Common myeloid progenitor, CD34-positive (primary cell): ENCODE results near the gene SELE.

Source experiments
- CTCF ChIA-PET: fragments of 350-600 bp; sonication (Branson Sonifier 250); formaldehyde crosslinking; loops from one replicate; lab custom pipeline; 2021; ENCODE audit warnings: antibody characterized with exemption; lab: Charles Lee
- POLR2A ChIA-PET: fragments of 350-600 bp; sonication (Branson Sonifier 250); formaldehyde crosslinking; loops from one replicate; lab custom pipeline; 2021; ENCODE audit warnings: antibody characterized with exemption; lab: Charles Lee
- DNase-seq, 3 donors: peaks; one replicate each; pipeline versions ENCODE4 v3.0.0 to v3.0.0-alpha.2; 2013
- H3K27ac ChIP-seq, 2 experiments: 1 replicate in 1 of 2; 2 replicates in 1 of 2; pipeline ENCODE4 v1.7.0; 2013; ENCODE audit warnings: inconsistent platforms in 2 of 2, low read length in 2 of 2, mild to moderate bottlenecking in 2 of 2, low read depth in 1 of 2, moderate library complexity in 1 of 2; ENCODE audit not compliant: severe bottlenecking in 2 of 2, insufficient read depth in 1 of 2, poor library complexity in 1 of 2
- H3K27me3 ChIP-seq, 5 experiments: replicated peaks in 2 of 5; 1 replicate in 3 of 5; 2 replicates in 2 of 5; pipeline versions ENCODE4 v1.6.1 to v1.7.0; 2013; ENCODE audit warnings: low read length in 4 of 5, mild to moderate bottlenecking in 2 of 5, moderate library complexity in 2 of 5, inconsistent platforms in 1 of 5; ENCODE audit not compliant: insufficient read depth in 5 of 5, control insufficient read depth in 4 of 5
- H3K36me3 ChIP-seq, 4 experiments: 1 replicate in 2 of 4; 2 replicates in 2 of 4; pipeline versions ENCODE4 v1.6.1 to v1.7.0; 2013; ENCODE audit warnings: low read length in 3 of 4, control low read depth in 1 of 4, mild to moderate bottlenecking in 1 of 4; ENCODE audit not compliant: control insufficient read depth in 4 of 4, insufficient read depth in 4 of 4
- H3K4me1 ChIP-seq, 4 experiments: 1 replicate in 3 of 4; 2 replicates in 1 of 4; pipeline versions ENCODE4 v1.6.1 to v1.7.1; 2013; ENCODE audit warnings: low read length in 3 of 4, mild to moderate bottlenecking in 3 of 4, control low read depth in 1 of 4, inconsistent platforms in 1 of 4, moderate library complexity in 1 of 4; ENCODE audit not compliant: control insufficient read depth in 4 of 4, insufficient read depth in 4 of 4; ENCODE audit errors: control extremely low read depth in 1 of 4
- H3K4me3 ChIP-seq, 7 experiments: 1 replicate in 4 of 7; 2 replicates in 3 of 7; pipeline versions ENCODE4 v1.5.1 to v1.7.0; 2013; ENCODE audit warnings: mild to moderate bottlenecking in 7 of 7, low read length in 6 of 7, moderate library complexity in 6 of 7, inconsistent platforms in 2 of 7, low read depth in 2 of 7, control low read depth in 1 of 7; ENCODE audit not compliant: insufficient read depth in 4 of 7, control insufficient read depth in 1 of 7; ENCODE audit errors: extremely low read depth in 1 of 7
- H3K9me3 ChIP-seq, 5 experiments: 1 replicate in 4 of 5; 2 replicates in 1 of 5; pipeline versions ENCODE4 v1.6.1 to v1.7.1; 2013; ENCODE audit warnings: low read length in 4 of 5, mild to moderate bottlenecking in 2 of 5, inconsistent platforms in 1 of 5, low read depth in 1 of 5, moderate library complexity in 1 of 5; ENCODE audit not compliant: control insufficient read depth in 4 of 5, insufficient read depth in 2 of 5; ENCODE audit errors: control extremely low read depth in 1 of 5
- WGBS: methylation state at CpG from one replicate; pipeline ENCODE4 v1.1.5; 2013; ENCODE audit not compliant: insufficient coverage; 5-methylcytosine and 5-hydroxymethylcytosine counted together

SELE gene

DNA sequence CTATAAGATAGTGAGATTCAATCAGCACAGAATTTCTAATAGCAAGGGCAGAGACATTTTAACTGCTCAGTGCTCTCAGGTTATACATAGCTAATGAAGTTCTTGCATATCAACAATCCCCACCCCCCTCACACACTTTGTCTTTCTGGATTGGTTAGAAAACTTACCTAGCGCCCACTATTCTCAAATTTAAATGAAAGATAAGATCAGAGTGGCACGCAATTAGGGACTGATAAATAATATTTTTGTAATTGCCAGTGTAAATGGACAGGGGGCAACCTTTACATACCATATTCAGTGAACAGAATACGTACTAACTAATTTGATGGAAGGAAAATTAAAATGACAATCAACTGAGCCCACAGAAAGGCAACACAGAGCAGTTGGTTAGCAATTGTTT lies 34.2 kb downstream of the SELE start:
- peak in 1 of 3 donors; percentile 34 for DNase-seq
- WGBS, result no CpG with 5 or more reads among the region's 3 CpGs
- Histone ChIP-seq H3K4me1 (peaks cover 58 to 98% (median 81%) of the 10 kb centered on the region in 4 experiments), H3K27me3 (no peaks in the 10 kb centered on the region), H3K4me3 (peak overlapping the region in 1 of 7 experiments; percentile 46), H3K36me3 (peaks cover 15 to 49% (median 35%) of the 10 kb centered on the region in 4 experiments), H3K9me3 (no peaks in the 10 kb centered on the region), H3K27ac (peak overlapping the region; percentile 74 to 77)
- ChIA-PET CTCF (interaction anchor here (1.4 to 2.4 kb wide), 4 partner anchors 13 to 109 kb away, joined by 4 to 9 read pairs (median 8); no protein-coding TSS in a partner anchor), POLR2A (no interaction called here)

DNA sequence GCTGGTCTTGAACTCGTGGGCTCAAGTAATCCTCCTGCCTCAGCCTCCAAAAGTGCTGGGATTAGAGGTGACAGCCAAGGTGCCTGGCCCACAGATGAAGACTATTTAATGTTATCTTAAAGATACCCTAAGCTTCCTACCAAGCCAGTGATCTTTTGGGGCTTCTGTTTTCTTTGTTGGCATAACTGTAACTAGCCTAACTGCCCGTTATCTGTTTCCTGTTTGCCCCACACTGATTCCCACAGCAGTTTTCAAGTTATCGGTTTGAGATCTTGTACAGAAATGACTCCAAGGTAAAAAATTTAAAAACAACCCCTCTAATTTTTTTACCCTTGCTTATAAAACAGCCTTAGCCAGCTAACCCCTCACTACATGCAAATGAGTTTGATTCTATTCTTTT lies 34.9 kb downstream of the SELE start:
- CTCF ChIA-PET, result interaction anchor here (0.9 to 2.4 kb wide), 4 partner anchors 10 to 110 kb away, joined by 4 to 9 read pairs (median 8); no protein-coding TSS in a partner anchor
- POLR2A ChIA-PET, result no interaction called here
- peak; percentile 50 to 90 (median 81) for DNase-seq
- Histone ChIP-seq H3K4me3 (peak overlapping the region in 2 of 7 experiments; percentile 34 to 46), H3K27me3 (no peaks in the 10 kb centered on the region), H3K4me1 (peaks cover 57 to 98% (median 86%) of the 10 kb centered on the region in 4 experiments), H3K9me3 (no peaks in the 10 kb centered on the region), H3K36me3 (peaks cover 8 to 43% (median 31%) of the 10 kb centered on the region in 4 experiments), H3K27ac (peak overlapping the region; percentile 74 to 77)
- 0% methylated on average over 3 of the region's 3 CpGs for WGBS

DNA sequence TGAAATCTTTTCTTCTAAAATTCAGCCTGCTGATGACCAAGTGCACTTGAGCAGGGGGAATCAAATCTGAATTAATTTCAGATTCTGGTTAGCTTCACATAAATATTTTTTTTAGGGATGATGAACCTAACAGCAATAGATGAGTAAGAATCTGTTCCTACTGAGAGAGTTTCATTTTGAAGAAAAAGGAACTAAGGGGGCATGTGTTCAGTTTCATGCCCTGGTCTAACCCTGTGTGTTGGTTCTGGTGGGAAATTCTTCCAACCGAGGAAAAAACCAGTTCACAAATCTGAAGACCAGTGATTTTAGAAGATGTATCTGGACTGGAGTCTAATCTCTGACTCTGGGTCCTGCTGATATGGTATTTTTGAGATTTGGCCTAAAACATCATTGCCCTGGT lies 36.1 kb downstream of the SELE start:
- H3K4me1 ChIP-seq, result peaks cover 66 to 98% (median 92%) of the 10 kb centered on the region in 4 experiments
- POLR2A ChIA-PET, result no interaction called here

DNA sequence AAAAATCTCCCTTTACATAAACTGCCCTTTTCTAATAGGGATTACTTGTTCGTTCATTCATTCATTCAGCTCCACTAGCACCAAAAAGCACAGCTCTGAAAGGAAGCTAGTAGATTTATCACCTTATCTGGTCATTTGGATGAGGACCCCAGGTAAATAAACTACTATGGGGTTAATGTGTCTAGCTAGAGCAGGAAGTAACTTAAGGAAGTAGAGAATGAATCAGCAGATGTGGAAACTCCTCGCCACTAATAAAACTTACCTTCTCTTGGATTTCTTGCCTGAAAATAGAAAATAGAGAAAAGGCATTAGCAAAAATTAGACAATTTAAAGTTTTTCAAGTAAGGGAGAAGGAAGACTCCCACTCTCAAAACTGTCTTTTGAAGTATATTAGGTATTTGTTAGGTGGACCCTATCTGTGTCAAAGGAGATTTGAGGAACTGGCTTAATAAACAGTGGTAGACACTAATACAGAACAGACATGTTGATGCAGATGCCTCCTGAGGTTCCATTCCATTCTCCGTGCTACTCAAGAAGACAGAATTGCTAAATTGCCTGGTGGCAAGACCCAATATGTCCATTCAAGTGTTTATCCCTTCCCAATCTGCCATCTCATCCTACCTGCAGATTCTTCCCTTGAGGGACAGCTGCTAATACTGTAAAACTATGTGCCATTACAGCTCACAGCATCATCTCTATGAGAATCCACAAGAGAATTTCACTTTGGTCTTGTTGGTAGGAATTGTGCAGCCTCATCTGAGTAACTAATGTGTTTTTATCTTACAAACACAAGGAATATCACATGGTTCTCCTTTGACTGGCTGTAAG lies 37.4 kb downstream of the SELE start:
- H3K9me3 ChIP-seq, result no peaks in the 10 kb centered on the region
- CTCF ChIA-PET, result interaction anchor here (1.0 to 9.8 kb wide), 7 partner anchors 11 to 104 kb away, joined by 3 to 65 read pairs (median 5); no protein-coding TSS in a partner anchor
- DNase-seq, result peak in 1 of 3 donors; percentile 67
- H3K27ac ChIP-seq, result peak overlapping the region; percentile 5 to 77
- whole genome bisulfite sequencing, result 78% methylated on average over 1 of the region's 3 CpGs
- POLR2A ChIA-PET, result no interaction called here
- H3K4me1 ChIP-seq, result peaks cover 62 to 98% (median 90%) of the 10 kb centered on the region in 4 experiments
- H3K36me3 ChIP-seq, result peaks cover 8 to 23% (median 16%) of the 10 kb centered on the region in 4 experiments
- no peaks in the 10 kb centered on the region for H3K27me3 ChIP-seq
- H3K4me3 ChIP-seq, result peak overlapping the region in 4 of 7 experiments; percentile 15 to 37 (median 25)

More for the DNA sequence above, 36.1 kb downstream of the SELE start:
- Histone ChIP-seq H3K27ac (peak overlapping the region; percentile 36 to 77), H3K4me3 (no peak overlapping the region), H3K27me3 (no peaks in the 10 kb centered on the region), H3K9me3 (no peaks in the 10 kb centered on the region), H3K36me3 (peaks cover 8 to 31% (median 22%) of the 10 kb centered on the region in 4 experiments)
- CTCF ChIA-PET, result interaction anchor here (1.0 to 9.8 kb wide), 5 partner anchors 10 to 96 kb away, joined by 3 to 65 read pairs (median 12); no protein-coding TSS in a partner anchor
- WGBS, result 0% methylated on average over 1 of the region's 1 CpG
- DNase-seq, result peak in 2 of 3 donors; percentile 38 to 60

DNA sequence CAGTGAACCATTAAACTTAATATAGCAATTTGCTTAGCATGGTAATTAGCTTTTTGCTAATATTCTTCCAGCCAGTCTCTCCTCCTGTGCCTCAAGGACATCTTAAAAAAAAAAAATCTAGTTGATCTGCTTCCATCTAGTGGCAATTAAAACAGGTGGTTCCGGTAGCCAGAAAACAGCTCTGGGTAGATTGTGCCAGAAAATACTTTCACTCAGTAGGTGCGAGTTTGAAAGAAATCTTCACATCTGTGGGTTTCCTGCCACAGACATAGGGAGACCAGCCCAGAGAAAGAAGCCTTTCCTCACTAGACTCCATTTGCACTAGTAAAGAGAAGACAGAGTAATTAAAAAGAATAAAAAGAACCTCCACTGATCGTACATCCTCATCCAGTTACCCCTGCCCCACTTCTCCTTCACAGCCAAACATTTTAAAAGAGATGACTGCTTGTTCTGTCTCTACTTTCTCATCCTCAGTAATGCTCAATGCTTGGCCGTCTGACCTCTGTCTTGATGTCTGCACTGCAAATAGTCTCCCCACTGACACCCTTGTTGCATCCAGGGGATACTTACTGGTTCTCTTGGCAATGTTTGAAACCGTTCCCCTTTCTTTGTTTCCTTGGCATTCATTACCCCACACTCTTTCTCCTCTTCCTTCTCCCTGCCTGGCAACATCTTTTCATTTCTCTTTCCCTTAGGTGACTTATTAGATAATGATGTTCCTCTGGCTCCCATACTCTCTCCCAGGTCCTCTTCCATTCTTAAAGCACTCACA lies 39.4 kb downstream of the SELE start:
- peak; percentile 69 to 94 (median 90) for DNase-seq
- no peaks in the 10 kb centered on the region for H3K9me3 ChIP-seq
- peaks cover 52 to 97% (median 82%) of the 10 kb centered on the region in 4 experiments for H3K4me1 ChIP-seq
- H3K36me3 ChIP-seq, result peaks cover 2 to 24% (median 9%) of the 10 kb centered on the region in 4 experiments
- peak overlapping the region; percentile 52 to 77 for H3K27ac ChIP-seq
- WGBS, result 3% methylated on average over 4 of the region's 5 CpGs
- CTCF ChIA-PET, result interaction anchor here (0.6 to 9.8 kb wide), 11 partner anchors 13 to 213 kb away, joined by 3 to 65 read pairs (median 5); partner anchors contain the start of gene F5
- H3K27me3 ChIP-seq, result no peaks in the 10 kb centered on the region
- peak overlapping the region in 2 of 7 experiments; percentile 28 to 43 for H3K4me3 ChIP-seq
- POLR2A ChIA-PET, result no interaction called here

DNA sequence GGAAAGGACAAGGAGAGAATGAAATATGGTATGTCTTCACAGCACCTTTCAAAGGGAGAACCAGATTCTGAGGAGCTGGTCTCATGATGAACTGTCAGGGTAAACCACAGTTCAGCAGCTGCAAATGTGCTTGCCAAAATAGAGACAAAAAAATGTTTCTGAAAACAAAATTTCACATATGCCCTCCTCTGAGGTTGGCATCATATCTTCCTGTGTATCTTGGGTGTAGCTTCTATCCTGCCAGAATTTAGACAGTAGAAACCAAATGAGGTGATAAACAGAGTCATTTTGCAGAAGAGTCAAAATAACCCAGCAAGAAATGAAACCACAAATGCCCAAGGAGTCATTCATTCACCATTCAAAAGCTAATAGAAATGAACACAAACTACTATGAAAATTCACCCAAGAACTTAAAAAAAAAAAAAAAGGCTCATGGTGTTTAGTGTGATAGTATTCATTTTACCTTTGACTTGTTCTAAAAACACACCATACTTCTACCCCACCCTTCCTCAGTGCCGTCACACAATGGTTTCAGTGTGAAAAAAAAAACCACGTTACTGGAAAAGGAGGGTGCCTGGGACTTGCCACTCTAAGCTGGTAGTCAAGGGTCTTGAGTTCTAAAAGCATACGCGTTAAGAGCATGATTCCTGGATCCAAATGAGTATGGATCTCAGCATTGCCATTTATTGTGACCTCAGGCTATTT lies 41.0 kb downstream of the SELE start:
- ChIA-PET POLR2A (no interaction called here), CTCF (interaction anchor here (0.6 to 9.8 kb wide), 14 partner anchors 9 to 140 kb away, joined by 3 to 65 read pairs (median 4); partner anchors contain the start of genes F5 and SELP)
- Histone ChIP-seq H3K9me3 (no peaks in the 10 kb centered on the region), H3K27ac (peak overlapping the region; percentile 13 to 77), H3K4me3 (peak overlapping the region in 2 of 7 experiments; percentile 23 to 31), H3K36me3 (peaks cover 2 to 24% (median 9%) of the 10 kb centered on the region in 4 experiments), H3K4me1 (peaks cover 54 to 90% (median 70%) of the 10 kb centered on the region in 4 experiments), H3K27me3 (no peaks in the 10 kb centered on the region)
- WGBS, result 76% methylated on average over 3 of the region's 4 CpGs
- peak in 2 of 3 donors; percentile 69 to 84 for DNase-seq
